Aorta (tissue), 5 donors: ENCODE data around the gene CHD1L. TPM values are rescaled to one million over a fixed set of nuclear protein-coding genes. Genes with fewer than 3 reads are reported as not detected.
"Not testable (repeated sequence)": the region's sequence is repeated elsewhere in the genome, so short reads cannot be mapped to it uniquely, and the experiment has no call there.

Experiments used
- ATAC-seq: fragments of 200-7000 bp; cut with Tn5 transposase; one replicate; pipeline ENCODE4 v1.9.1; 2022; ENCODE audit warnings: moderate library complexity; ENCODE audit not compliant: low FRiP score
- DNase-seq, 2 donors: peaks; one replicate each; pipeline ENCODE4 v3.0.0-alpha.2; 2020
- H3K27ac ChIP-seq, 2 donors: one replicate each; pipeline ENCODE4 v1.5.1; 2013; ENCODE audit warnings: low read length in 2 of 2, mild to moderate bottlenecking in 2 of 2, moderate library complexity in 2 of 2, control low read depth in 1 of 2, inconsistent platforms in 1 of 2, low read depth in 1 of 2
- H3K27me3 ChIP-seq, 2 donors: one replicate each; pipeline ENCODE4 v1.6.1; 2013; ENCODE audit warnings: control low read depth in 1 of 2, low read length in 1 of 2, mild to moderate bottlenecking in 1 of 2, moderate library complexity in 1 of 2; ENCODE audit not compliant: insufficient read depth in 2 of 2, control insufficient read depth in 1 of 2
- H3K36me3 ChIP-seq, 2 donors: one replicate each; pipeline ENCODE4 v1.6.1; 2013; ENCODE audit warnings: control low read depth in 1 of 2, low read length in 1 of 2, mild to moderate bottlenecking in 1 of 2; ENCODE audit not compliant: insufficient read depth in 2 of 2, control insufficient read depth in 1 of 2
- H3K4me1 ChIP-seq, 2 donors: one replicate each; pipeline ENCODE4 v1.6.1; 2013; ENCODE audit warnings: low read length in 2 of 2, control low read depth in 1 of 2, mild to moderate bottlenecking in 1 of 2, moderate library complexity in 1 of 2; ENCODE audit not compliant: insufficient read depth in 2 of 2, control insufficient read depth in 1 of 2
- H3K4me3 ChIP-seq, 2 donors: one replicate each; pipeline ENCODE4 v1.5.1; 2013; ENCODE audit warnings: low read length in 2 of 2, control low read depth in 1 of 2, mild to moderate bottlenecking in 1 of 2
- H3K9me3 ChIP-seq: one replicate; pipeline ENCODE4 v1.6.1; 2013; ENCODE audit warnings: mild to moderate bottlenecking, low read length; ENCODE audit not compliant: control insufficient read depth
- WGBS, 2 donors: extraction: QIAGEN DNeasy Blood & Tissue Kit; methylation state at CpG; one replicate each; pipeline ENCODE4 v1.1.7; 2013; 5-methylcytosine and 5-hydroxymethylcytosine counted together
- intact Hi-C, 2 donors: fragments of 100-400 bp; cut with DNase I; formaldehyde crosslinking; loops; one replicate each; pipeline versions ENCODE4 v1.14.2 to v1.15.0; 2022
- polyA plus RNA-seq, 2 donors: library from polyadenylated mRNA; stranded (reverse); fragments of 200-250 nt; gene quantifications; one replicate each; pipeline ENCODE4 v1.2.3, GENCODE V29; 2013
- total RNA-seq, 2 donors: library from RNA; stranded (reverse); fragmentation: NEBNext Ultra II Directional; extraction: Animal tissue kit (Norgen Biotek cat#: 25700); gene quantifications; one replicate each; pipeline ENCODE4 v1.2.1, GENCODE V29; 2021
- donor health status: healthy with polysubstance abuse.
- donor health status: Bipolar disorder and iron deficiency.
- donor health status: DM: no; HTN: no; CAD: no.
- donor health status: DM: no; HTN: no; CAD: no.
- donor health status: DM: yes; HTN: yes; CAD: no.

The CHD1L gene
- total and polyA plus RNA-seq, 4 donors: 17.4 to 74.2 (median 41.4) TPM

- no peaks in the 10 kb centered on the region for H3K4me1 ChIP-seq
- no peak overlapping the region for H3K4me3 ChIP-seq
- WGBS, 2 donors: 60 to 65% methylated on average over 3 of the region's 3 CpGs
- H3K36me3 ChIP-seq: no peaks in the 10 kb centered on the region
- DNase-seq: no peak
- no peaks in the 10 kb centered on the region for H3K27me3 ChIP-seq
- peak; percentile 38 for ATAC-seq
- no peak overlapping the region for H3K27ac ChIP-seq
- H3K9me3 ChIP-seq: no peaks in the 10 kb centered on the region
- intact Hi-C loops: no loop called here
Observed at GRCh38 chr1:147236959-147237791, 5.3 kb upstream of the CHD1L start.

GRCh38 chr1:147238053-147238902 is 4.2 kb upstream of the CHD1L start:
- WGBS, 2 donors: 47 to 60% methylated on average over 3 of the region's 3 CpGs
- Histone ChIP-seq H3K27ac (no peak overlapping the region), H3K36me3 (no peaks in the 10 kb centered on the region), H3K4me1 (no peaks in the 10 kb centered on the region), H3K27me3 (no peaks in the 10 kb centered on the region), H3K9me3 (no peaks in the 10 kb centered on the region), H3K4me3 (no peak overlapping the region)
- no peak for ATAC-seq
- no peak for DNase-seq
- intact Hi-C loops: no loop called here

- H3K27ac ChIP-seq: no peak overlapping the region
- H3K27me3 ChIP-seq: no peaks in the 10 kb centered on the region
- intact Hi-C loops: no loop called here
- no peak for ATAC-seq
- no peak for DNase-seq
- H3K9me3 ChIP-seq: no peaks in the 10 kb centered on the region
- no peaks in the 10 kb centered on the region for H3K36me3 ChIP-seq
- 75 to 78% methylated on average over 11 of the region's 11 CpGs for WGBS, 2 donors
- H3K4me3 ChIP-seq: no peak overlapping the region
- no peaks in the 10 kb centered on the region for H3K4me1 ChIP-seq
Observed at GRCh38 chr1:147238925-147239820, 3.3 kb upstream of the CHD1L start.

GRCh38 chr1:147240131-147240721 is 2.3 kb upstream of the CHD1L start:
- H3K9me3 ChIP-seq, intact Hi-C loops, H3K4me3 ChIP-seq, ATAC-seq, H3K36me3 ChIP-seq, DNase-seq, H3K27me3 ChIP-seq, H3K4me1 ChIP-seq, H3K27ac ChIP-seq: not testable (repeated sequence)
- WGBS, 2 donors: 94 to 96% methylated on average over 5 of the region's 5 CpGs

- no peak overlapping the region for H3K4me3 ChIP-seq
- H3K27ac ChIP-seq: peak overlapping the region in 1 of 2 donors; percentile 61
- no peaks in the 10 kb centered on the region for H3K9me3 ChIP-seq
- intact Hi-C loops: loop anchor here (1.0 to 2.0 kb wide), 2 partner anchors 69 to 70 kb away; partner anchors contain the start of gene PRKAB2 (in 2 of the 2)
- ATAC-seq (no peak), DNase-seq (no peak)
- H3K36me3 ChIP-seq: no peaks in the 10 kb centered on the region
- 28 to 29% methylated on average over 9 of the region's 9 CpGs for WGBS, 2 donors
- no peaks in the 10 kb centered on the region for H3K4me1 ChIP-seq
- no peaks in the 10 kb centered on the region for H3K27me3 ChIP-seq
Observed at GRCh38 chr1:147241934-147242448, 493 bp upstream of the CHD1L start.

GRCh38 chr1:147243228-147243685 is 773 bp downstream of the CHD1L start:
- Histone ChIP-seq H3K27me3 (no peaks in the 10 kb centered on the region), H3K4me3 (peak overlapping the region; percentile 52 to 67), H3K9me3 (no peaks in the 10 kb centered on the region), H3K36me3 (no peaks in the 10 kb centered on the region), H3K27ac (peak overlapping the region; percentile 46 to 57), H3K4me1 (peaks cover 0 to 3% of the 10 kb centered on the region in 2 donors)
- DNase-seq (peak; percentile 73 to 81), ATAC-seq (peak; percentile 75)
- 0 to 1% methylated on average over 30 of the region's 30 CpGs for WGBS, 2 donors
- intact Hi-C loops: loop anchor here in 1 of 2 donors (2.0 kb wide), 1 partner anchor 70 kb away; the partner anchor contains the start of gene PRKAB2

- intact Hi-C loops: loop anchor here in 1 of 2 donors (2.0 kb wide), 1 partner anchor 71 kb away; the partner anchor contains the start of gene PRKAB2
- DNase-seq (no peak), ATAC-seq (no peak)
- Histone ChIP-seq H3K27me3 (no peaks in the 10 kb centered on the region), H3K9me3 (no peaks in the 10 kb centered on the region), H3K4me1 (peaks cover 0 to 3% of the 10 kb centered on the region in 2 donors), H3K4me3 (peak overlapping the region; percentile 52 to 67), H3K27ac (peak overlapping the region in 1 of 2 donors; percentile 57), H3K36me3 (no peaks in the 10 kb centered on the region)
- 3 to 5% methylated on average over 4 of the region's 4 CpGs for WGBS, 2 donors
Observed at GRCh38 chr1:147243841-147244240, 1.4 kb downstream of the CHD1L start.
